Spleen (tissue), 13 donors: ENCODE results near the gene YIPF2. TPM values are rescaled to one million over a fixed set of nuclear protein-coding genes. Genes with fewer than 3 reads are reported as not detected.

Experiments
- DNase-seq: peaks from one replicate; pipeline ENCODE4 v3.0.0-alpha.2; 2020
- H3K27ac ChIP-seq, 8 donors: fragments of 200-600 bp; sonication (generic) in 7 of 8; 1 replicate in 4 of 8; 2 replicates in 4 of 8; pipeline versions ENCODE4 v1.5.0 to v1.8.0; 2016 to 2021; ENCODE audit warnings: inconsistent platforms in 4 of 8, mild to moderate bottlenecking in 4 of 8, moderate library complexity in 1 of 8
- H3K27me3 ChIP-seq, 7 donors: fragments of 200-600 bp; sonication (generic) in 6 of 7; replicated peaks in 1 of 7; 1 replicate in 4 of 7; 2 replicates in 3 of 7; pipeline versions ENCODE4 v1.5.0 to v1.8.0; 2016 to 2021; ENCODE audit warnings: inconsistent platforms in 3 of 7, mild to moderate bottlenecking in 1 of 7
- H3K36me3 ChIP-seq, 6 donors: fragments of 200-600 bp; sonication (generic) in 5 of 6; 1 replicate in 4 of 6; 2 replicates in 2 of 6; pipeline versions ENCODE4 v1.5.0 to v1.8.0; 2016 to 2021; ENCODE audit warnings: inconsistent platforms in 2 of 6
- H3K4me1 ChIP-seq, 6 donors: fragments of 200-600 bp; sonication (generic) in 5 of 6; 1 replicate in 3 of 6; 2 replicates in 3 of 6; pipeline versions ENCODE4 v1.5.0 to v1.8.0; 2016 to 2021; ENCODE audit warnings: inconsistent platforms in 3 of 6
- H3K4me3 ChIP-seq, 8 donors: fragments of 200-600 bp; sonication (generic) in 7 of 8; 1 replicate in 4 of 8; 2 replicates in 4 of 8; pipeline versions ENCODE4 v1.5.0 to v1.8.0; 2016 to 2021; ENCODE audit warnings: inconsistent platforms in 4 of 8, mild to moderate bottlenecking in 4 of 8, moderate library complexity in 2 of 8
- H3K9me3 ChIP-seq, 8 donors: fragments of 200-600 bp; sonication (generic) in 7 of 8; 1 replicate in 4 of 8; 2 replicates in 4 of 8; pipeline versions ENCODE4 v1.5.0 to v1.8.0; 2016 to 2021; ENCODE audit warnings: inconsistent platforms in 4 of 8
- CTCF ChIP-seq, 11 experiments: fragments of 200-600 bp in 7 of 11; fragments of 450-650 bp in 4 of 11; sonication (generic) in 4 of 11; IDR thresholded peaks in 8 of 11; conservative IDR thresholded peaks in 3 of 11; 1 replicate in 7 of 11; 2 replicates in 4 of 11; pipeline versions ENCODE4 v1.4.0 to v1.8.0; 2016 to 2021; ENCODE audit warnings: antibody characterized with exemption in 11 of 11, inconsistent platforms in 4 of 11, mild to moderate bottlenecking in 1 of 11
- POLR2A ChIP-seq, 3 donors: fragments of 450-650 bp; IDR thresholded peaks; one replicate each; pipeline ENCODE4 v1.5.1; 2017; ENCODE audit warnings: antibody characterized with exemption in 3 of 3, mild to moderate bottlenecking in 1 of 3
- POLR2AphosphoS5 ChIP-seq, 3 donors: sonication (generic); formaldehyde crosslinking; IDR thresholded peaks; one replicate each; pipeline ENCODE4 v1.5.1; 2017; ENCODE audit warnings: antibody characterized with exemption in 3 of 3
- WGBS, 5 donors: extraction: QIAGEN DNeasy Blood & Tissue Kit in 3 of 5; methylation state at CpG; one replicate each; pipeline versions ENCODE4 v1.1.5 to v1.1.7; 2013 to 2018; 5-methylcytosine and 5-hydroxymethylcytosine counted together
- intact Hi-C: fragments of 100-400 bp; cut with DNase I; formaldehyde crosslinking; loops from one replicate; pipeline ENCODE4 v1.15.0; 2023; ENCODE audit warnings: low total_unique reads
- long read RNA-seq, 2 donors: transcript quantifications; one replicate each; lab custom pipeline, GENCODE V29; 2026
- polyA plus RNA-seq, 3 donors: library from polyadenylated mRNA; stranded (reverse); fragments of 200-250 nt; gene quantifications; one replicate each; pipeline ENCODE4 v1.2.1, GENCODE V29; 2013
- total RNA-seq, 7 donors: library from RNA; depleted of rRNA in 3 of 7; stranded (reverse); fragments of >200 nt in 3 of 7; fragmentation: NEBNext Ultra II Directional in 4 of 7; extraction: Animal tissue kit (Norgen Biotek cat#: 25700) in 4 of 7; gene quantifications; one replicate each; pipeline versions ENCODE4 v1.1.0 to v1.2.1, GENCODE V29; 2016 to 2021
- donor health status: healthy with polysubstance abuse.
- donor health status: DM: no; HTN: no; CAD: no; lungs with moderate emphysema.
- donor health status: DM: no; HTN: no; CAD: no.
- donor health status: Bipolar disorder and iron deficiency.
- donor health status: healthy.
- donor health status: DM: no; HTN: no; CAD: no.
- donor health status: DM: yes; HTN: yes; CAD: no.

YIPF2 gene
- total RNA-seq = 10 to 100 TPM; 24.1 to 42.3 (median 29.8) TPM
- polyA plus RNA-seq = 10 to 100 TPM; 12.5 to 28.6 (median 16.8) TPM
- long read RNA-seq, donor 1, partial matches to known transcripts = 21 of 24 reads
- long read RNA-seq, donor 1, other reads (novel, unspliced or antisense) = 0 of 24 reads
- long read RNA-seq, donor 2, partial matches to known transcripts = 0 of 13 reads
- long read RNA-seq, donor 2, other reads (novel, unspliced or antisense) = 7 of 13 reads

DNA sequence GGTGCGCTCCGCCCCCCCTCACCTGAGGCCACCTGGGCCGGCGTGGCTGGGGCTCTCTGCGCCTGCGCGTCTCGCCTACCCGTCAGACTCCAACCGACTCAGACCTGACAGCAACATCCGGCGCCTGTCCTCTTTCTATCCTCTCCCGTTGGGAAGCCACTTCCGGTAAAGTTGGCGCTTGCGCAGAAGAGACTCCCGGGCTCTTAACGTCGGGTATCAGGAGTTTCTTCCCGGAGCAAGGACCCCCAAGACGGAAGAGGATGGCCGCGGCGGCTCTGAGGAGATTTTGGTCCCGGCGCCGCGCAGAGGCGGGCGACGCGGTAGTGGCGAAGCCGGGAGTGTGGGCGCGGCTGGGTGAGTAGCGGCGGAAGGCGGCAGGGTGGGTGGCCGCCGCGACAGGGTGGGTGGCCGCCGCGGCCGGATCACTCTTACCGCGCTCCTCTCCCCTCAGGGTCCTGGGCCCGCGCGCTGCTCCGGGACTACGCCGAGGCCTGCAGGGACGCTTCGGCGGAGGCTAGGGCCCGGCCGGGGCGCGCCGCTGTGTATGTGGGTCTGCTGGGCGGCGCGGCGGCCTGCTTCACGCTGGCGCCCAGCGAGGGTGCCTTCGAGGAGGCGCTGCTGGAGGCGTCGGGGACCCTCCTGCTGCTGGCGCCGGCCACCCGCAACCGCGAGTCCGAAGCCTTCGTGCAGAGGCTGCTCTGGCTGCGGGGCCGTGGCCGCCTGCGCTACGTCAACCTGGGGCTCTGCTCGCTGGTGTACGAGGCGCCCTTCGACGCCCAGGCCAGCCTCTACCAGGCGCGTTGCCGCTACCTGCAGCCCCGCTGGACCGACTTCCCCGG, at the start of gene YIPF2, which contains the start of gene TIMM29:
Gene YIPF2, minus strand, starts transcription at position 77 of the 839 bp plus-strand sequence. CDS start 229 bp downstream, outside the sequence.
Gene TIMM29, plus strand, starts transcription at position 249 of the 839 bp plus-strand sequence. Its CDS starts 12 bp downstream, at position 261.
- H3K4me3 ChIP-seq = peak within 1 kb of the TSS; percentile 79 to 100 (median 98)
- no peaks in the 10 kb centered on the region for H3K9me3 ChIP-seq
- TF ChIP-seq CTCF (IDR thresholded peaks at IDR 0.05 in 8 of 11, conservative IDR thresholded peaks at IDR 0.05 in 3 of 11) (peak in 1 of 11 experiments; percentile 18), POLR2AphosphoS5 (IDR thresholded peaks at IDR 0.05) (peak; percentile 84), POLR2A (IDR thresholded peaks at IDR 0.05) (no peak)
- peaks cover 0 to 64% (median 14%) of the 10 kb centered on the region in 6 donors for H3K36me3 ChIP-seq
- intact Hi-C loops = no loop called here
- peaks cover 14 to 51% (median 37%) of the 10 kb centered on the region in 6 donors for H3K4me1 ChIP-seq
- WGBS, 5 donors = 0 to 1% (median 0%) methylated on average over 9 to 96 of the region's 96 CpGs
- no peaks in the 10 kb centered on the region for H3K27me3 ChIP-seq
- H3K27ac ChIP-seq = peak within 1 kb of the TSS; percentile 73 to 92 (median 86)
- peak; percentile 96 for DNase-seq

- DNase-seq = no peak
- Histone ChIP-seq H3K4me3 (no peak overlapping the region), H3K36me3 (peaks cover 0 to 15% (median 0%) of the 10 kb centered on the region in 6 donors), H3K9me3 (no peaks in the 10 kb centered on the region), H3K4me1 (peaks cover 0 to 84% (median 48%) of the 10 kb centered on the region in 6 donors), H3K27ac (peak overlapping the region in 3 of 8 donors; percentile 2 to 68 (median 27)), H3K27me3 (no peaks in the 10 kb centered on the region)
- 49 to 74% (median 51%) methylated on average over 4 to 5 of the region's 5 CpGs for WGBS, 5 donors
- TF ChIP-seq POLR2A (IDR thresholded peaks at IDR 0.05) (no peak), POLR2AphosphoS5 (IDR thresholded peaks at IDR 0.05) (no peak), CTCF (IDR thresholded peaks at IDR 0.05 in 8 of 11, conservative IDR thresholded peaks at IDR 0.05 in 3 of 11) (no peak)
- intact Hi-C loops = no loop called here
Measured at GRCh38 chr19:10977742-10978092, 49.3 kb upstream of the YIPF2 start.

GRCh38 chr19:10976131-10976892, 47.9 kb upstream of the YIPF2 start:
- no peak for DNase-seq
- TF ChIP-seq POLR2A (IDR thresholded peaks at IDR 0.05) (no peak), CTCF (IDR thresholded peaks at IDR 0.05 in 8 of 11, conservative IDR thresholded peaks at IDR 0.05 in 3 of 11) (no peak), POLR2AphosphoS5 (IDR thresholded peaks at IDR 0.05) (peak in 1 of 3 donors; percentile 6)
- Histone ChIP-seq H3K4me3 (no peak overlapping the region), H3K36me3 (peaks cover 0 to 12% (median 0%) of the 10 kb centered on the region in 6 donors), H3K27ac (peak overlapping the region in 7 of 8 donors; percentile 36 to 74 (median 61)), H3K27me3 (no peaks in the 10 kb centered on the region), H3K4me1 (peaks cover 0 to 94% (median 48%) of the 10 kb centered on the region in 6 donors), H3K9me3 (no peaks in the 10 kb centered on the region)
- intact Hi-C loops = no loop called here
- WGBS, 5 donors = 69 to 89% (median 77%) methylated on average over 19 of the region's 19 CpGs
